Cerebellar cortex (tissue), 1 donor: ENCODE measurements around the gene SEMA6B.

ENCODE experiments used
- DNase-seq: peaks from one replicate; pipeline ENCODE4 v3.0.0-alpha.2; 2015; ENCODE audit warnings: low spot score

SEMA6B gene

DNA sequence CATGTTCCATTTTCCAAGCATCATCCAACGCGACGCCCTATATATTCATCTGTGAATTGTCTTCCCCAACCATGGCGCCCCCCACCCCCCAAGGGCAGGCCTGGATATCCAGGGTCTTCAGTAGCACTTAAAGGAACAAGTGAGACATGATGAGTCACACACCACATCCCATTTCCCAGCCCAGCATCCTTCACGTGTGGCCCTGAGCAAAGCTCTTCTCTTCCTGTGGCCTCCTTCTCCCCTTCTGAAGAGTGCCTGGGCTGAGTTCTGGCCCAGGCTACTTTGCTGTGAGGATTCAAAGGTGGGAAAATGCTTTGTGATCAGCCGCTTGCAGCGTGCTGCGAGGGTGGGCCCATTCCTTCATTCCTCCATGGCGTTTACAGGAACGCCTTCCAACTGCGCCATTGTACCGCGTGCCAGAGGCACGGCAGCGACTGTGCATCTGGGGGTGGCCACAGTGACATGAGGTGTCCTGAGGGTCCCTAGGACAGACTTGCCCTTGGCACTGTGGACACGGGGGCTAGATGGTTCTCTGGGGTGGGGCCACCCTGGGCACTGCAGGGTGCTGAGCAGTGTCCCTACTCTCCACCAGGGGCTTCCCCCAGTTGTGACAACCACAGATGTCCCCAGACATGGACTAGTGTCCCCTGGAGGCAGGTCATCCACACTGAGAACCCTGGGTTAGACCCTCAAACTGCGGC, 52.9 kb downstream of the SEMA6B start:
- DNase-seq = no peak

DNA sequence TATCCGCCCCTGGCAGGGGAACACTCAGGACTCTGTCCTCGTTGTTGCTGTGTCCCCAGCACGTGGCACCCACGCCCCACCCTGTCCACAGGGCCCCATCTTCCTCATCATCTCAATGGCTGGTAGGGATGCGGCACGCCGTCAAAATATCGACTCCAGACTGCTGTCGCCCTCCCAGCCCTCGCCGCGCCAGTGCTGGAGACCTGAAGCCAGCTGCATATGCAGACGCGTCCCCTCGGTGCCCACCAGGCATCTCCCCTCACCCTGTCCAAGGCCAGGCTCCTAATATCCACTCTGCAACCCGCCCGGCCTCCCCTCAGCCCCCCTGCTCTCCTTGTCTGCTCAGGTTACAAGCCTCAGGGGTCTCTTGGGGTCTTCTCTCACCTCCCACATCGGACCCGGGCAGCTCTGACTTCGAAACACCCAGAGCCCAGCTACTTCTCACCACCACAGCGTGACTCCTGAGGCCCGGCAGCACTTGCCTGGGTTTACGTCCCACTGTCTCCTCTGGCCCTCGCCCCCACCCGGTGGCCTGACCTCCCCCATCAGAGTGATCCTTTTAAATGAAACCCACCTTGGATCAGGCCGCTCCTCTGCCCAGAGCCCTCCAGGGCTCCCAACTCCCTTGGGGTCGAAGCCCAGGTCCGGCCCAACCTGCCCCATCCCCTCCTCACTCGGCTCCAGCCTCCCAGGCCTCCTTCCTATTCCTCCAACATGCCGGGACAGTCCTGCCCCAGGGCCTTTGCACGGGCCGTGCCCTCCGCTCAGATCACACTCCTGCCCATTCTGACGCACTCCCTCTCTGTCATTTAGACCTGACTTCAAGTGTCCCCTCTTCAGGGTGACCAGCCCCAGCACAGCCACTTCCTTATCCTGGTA, 53.7 kb downstream of the SEMA6B start:
- no peak for DNase-seq

DNA sequence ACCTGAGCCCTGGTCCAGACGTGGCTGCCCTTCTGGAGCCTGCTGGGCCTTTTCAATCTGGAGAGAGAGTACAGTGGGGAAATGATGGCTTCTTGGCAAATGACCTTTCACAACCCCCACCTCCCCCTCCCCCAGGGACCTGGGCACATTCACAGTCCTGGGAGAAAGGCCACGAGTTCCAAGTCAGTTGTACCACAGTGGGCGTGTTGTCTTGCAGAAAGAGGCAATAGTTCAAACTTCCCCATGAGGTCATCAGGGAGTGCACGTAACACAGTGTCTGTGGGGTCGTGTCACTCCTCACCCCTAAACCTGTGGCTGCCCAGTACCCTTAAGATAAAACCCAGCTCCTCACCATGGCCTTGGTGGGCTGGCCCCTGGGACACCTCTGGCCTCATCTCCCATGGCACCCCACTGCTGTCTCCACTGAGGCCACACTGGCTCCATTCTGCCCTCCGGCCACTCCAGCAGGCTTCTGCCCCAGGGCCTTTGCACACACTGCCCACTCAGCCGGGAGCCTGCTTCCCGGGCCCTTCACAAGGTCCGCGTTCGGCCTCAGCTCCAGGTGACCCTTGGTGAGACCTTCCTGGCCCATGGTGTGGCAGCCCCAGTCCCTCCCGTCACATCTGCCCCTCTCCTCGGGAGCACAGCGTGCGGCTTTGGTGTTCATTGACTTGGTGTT, 54.5 kb downstream of the SEMA6B start:
- no peak for DNase-seq

- DNase-seq = no peak
Observed at GRCh38 chr19:4504297-4504701, 55.2 kb downstream of the SEMA6B start.

DNA sequence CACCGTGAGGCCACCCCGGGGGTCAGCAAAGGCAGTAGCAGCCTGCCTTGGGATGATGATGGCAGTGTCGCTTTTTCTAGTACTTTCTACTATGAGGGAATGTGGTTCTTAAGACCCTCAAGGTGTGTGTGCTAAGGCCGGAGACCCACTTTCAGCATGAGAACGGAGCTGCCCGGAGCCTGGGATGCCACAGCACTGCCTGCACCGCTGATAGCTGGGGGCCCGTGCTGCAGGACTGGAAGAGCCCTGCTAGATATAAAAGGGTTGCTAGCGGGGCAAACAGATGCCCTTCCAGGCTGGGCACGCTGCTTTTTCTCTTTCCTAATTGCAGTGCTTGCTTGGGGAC, 55.7 kb downstream of the SEMA6B start:
- no peak for DNase-seq

- DNase-seq = no peak
Observed at GRCh38 chr19:4503132-4503824, 56.2 kb downstream of the SEMA6B start.

DNA sequence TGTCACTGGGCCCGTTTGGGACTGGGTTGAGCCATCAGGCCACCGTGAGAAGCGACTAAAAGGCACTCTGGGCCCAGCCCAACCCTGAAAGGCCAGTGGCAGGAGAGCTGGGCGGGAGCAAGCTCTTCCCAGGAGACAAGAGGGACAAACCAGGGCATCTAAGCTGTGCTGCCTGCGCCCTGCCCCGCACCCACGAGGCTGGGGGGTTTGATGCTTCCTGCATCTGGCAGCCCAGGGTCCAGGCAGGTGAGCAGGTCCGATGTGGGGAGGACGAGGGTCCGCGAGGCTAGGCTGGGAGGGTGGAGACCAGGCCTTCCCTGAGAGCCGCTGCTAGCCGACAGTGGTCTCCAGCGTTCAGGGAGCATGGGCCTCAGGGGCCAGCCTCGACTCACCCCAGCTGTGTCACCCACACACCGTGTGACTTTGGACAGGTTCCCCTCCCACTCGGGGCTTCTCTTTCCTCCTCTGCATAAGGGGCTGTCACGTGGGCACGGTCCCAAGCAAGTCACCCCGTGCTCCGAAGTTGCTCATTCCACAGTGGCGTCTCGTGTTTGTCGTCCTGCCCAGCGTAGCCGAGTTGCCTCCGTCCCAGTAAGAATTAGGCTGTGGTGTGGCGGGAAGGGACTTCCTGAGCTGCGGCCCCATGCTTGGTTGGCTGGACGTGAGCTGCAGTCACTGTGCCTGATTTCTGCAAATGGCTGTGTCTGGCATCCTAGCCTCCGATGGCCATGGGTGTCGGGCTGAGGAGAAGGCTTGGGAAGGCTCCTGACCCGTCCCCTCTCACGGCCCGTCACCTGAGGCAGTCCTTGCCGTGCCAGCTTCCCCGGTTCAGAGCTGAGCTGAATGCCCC, 57.0 kb downstream of the SEMA6B start:
- no peak for DNase-seq

DNA sequence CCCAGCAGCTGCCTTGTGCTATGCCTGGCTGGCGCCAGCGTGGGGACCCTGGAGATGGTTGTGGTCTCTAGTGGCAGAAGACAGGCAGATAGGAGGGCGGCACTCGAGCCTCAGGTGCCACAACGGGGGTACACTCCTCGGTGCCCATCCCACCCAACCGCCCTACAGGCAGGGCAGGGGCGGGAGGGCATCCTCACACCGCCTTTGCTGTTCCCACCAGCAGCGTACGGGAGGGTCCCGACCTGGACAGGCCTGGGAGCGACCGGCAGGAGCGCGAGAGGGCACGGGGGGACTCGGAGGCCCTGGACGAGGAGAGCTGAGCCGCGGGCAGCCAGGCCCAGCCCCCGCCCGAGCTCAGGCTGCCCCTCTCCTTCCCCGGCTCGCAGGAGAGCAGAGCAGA, 57.8 kb downstream of the SEMA6B start:
- DNase-seq = no peak

- DNase-seq = no peak
Observed at GRCh38 chr19:4500841-4501591, 58.5 kb downstream of the SEMA6B start.

- DNase-seq = no peak
Observed at GRCh38 chr19:4499855-4500254, 59.6 kb downstream of the SEMA6B start.

DNA sequence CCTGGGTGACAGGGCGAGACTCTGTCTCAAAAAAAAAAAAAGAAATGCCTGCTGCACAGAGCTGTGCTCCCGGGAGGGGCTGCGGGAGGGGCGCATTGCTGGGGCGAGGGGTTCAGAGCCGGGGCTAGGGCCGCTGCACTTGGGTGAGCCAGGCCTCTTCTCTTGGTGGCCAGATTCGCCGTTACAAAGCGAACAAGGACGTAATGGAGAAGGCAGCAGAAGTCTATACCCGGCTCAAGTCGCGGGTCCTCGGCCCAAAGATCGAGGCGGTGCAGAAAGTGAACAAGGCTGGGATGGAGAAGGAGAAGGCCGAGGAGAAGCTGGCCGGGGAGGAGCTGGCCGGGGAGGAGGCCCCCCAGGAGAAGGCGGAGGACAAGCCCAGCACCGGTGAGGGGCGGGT, 60.2 kb downstream of the SEMA6B start:
- DNase-seq = no peak

DNA sequence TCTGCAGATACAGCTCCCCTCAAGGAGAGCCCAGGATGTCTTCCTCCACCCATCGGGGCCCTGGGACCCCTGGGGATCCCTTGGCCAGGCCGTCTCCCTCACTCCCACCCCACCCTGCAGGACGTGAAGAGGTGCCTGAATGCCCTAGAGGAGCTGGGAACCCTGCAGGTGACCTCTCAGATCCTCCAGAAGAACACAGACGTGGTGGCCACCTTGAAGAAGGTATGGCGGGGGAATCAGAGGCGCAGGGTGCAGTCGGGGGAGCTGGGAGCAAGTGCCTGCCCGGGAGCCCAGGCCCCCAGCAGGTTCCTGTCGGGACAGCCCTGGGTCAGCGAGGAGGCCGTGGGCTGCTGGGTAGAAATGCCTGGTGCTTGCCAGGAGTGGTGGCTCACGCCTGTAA, 60.8 kb downstream of the SEMA6B start:
- DNase-seq = no peak

DNA sequence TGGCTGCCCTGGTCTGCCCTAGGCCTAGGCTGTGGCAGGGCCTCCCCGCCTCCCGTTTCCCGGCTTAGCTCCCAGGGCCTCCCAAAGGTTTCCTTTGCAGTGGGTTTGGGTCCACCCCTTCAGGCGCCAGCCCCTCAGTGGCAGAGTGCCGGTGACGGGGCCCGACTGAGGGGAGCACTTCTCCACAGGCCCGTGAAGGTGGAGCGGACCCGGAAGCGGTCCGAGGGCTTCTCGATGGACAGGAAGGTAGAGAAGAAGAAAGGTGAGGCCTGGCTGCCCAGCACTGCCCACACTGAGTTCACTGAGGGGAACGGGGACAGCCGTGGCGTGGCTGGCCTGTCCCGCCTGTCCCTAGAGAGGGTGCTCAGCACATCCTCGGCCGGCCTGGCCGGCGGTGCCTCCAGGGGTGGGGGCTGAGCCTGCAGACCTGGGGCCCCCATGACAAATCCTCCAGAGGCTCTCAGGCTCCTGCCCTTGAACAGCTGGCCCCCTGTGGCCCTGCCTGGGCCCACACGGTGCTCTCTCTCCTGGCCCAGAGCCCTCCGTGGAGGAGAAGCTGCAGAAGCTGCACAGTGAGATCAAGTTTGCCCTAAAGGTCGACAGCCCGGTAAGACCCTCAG, 61.6 kb downstream of the SEMA6B start:
- DNase-seq = no peak

DNA sequence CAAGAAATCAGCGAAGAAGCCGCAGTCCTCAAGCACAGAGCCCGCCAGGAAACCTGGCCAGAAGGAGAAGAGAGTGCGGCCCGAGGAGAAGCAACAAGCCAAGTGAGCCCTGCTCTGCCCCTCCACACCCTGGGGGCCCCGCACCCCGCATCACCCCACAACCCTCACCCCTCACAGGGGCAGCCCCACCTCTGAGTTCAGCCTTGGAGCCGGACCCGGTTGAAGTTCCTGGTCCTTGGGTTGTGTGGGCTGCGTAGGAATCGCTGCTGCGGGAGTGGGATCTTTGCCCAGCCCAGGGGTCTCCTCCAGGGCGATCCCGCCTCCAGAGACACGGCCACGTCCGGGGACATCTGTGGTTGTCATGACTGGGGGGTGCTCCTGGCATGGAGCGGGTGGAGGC, 63.2 kb downstream of the SEMA6B start:
- no peak for DNase-seq

- DNase-seq = no peak
Observed at GRCh38 chr19:4495471-4495870, 64.0 kb downstream of the SEMA6B start.

DNA sequence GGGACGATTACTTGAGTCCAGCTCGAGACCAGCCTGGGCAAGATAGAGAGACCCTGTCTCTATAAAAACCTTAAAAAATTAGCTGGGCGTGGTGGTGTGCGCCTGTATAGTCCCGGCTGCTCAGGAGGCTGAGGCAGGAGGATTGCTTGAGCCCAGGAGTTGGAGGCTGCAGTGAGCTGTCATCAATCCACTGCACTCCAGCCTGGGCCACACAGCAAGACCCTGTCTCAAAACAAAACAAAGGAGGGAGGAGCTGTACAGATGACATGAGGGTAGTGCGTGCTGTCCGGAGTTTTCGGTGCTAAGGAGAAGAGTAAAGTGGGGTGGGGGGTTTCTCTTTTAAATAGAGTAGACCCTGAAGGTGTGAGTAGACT, 64.8 kb downstream of the SEMA6B start:
- no peak for DNase-seq

- no peak for DNase-seq
Observed at GRCh38 chr19:4493929-4494690, 65.4 kb downstream of the SEMA6B start.

DNA sequence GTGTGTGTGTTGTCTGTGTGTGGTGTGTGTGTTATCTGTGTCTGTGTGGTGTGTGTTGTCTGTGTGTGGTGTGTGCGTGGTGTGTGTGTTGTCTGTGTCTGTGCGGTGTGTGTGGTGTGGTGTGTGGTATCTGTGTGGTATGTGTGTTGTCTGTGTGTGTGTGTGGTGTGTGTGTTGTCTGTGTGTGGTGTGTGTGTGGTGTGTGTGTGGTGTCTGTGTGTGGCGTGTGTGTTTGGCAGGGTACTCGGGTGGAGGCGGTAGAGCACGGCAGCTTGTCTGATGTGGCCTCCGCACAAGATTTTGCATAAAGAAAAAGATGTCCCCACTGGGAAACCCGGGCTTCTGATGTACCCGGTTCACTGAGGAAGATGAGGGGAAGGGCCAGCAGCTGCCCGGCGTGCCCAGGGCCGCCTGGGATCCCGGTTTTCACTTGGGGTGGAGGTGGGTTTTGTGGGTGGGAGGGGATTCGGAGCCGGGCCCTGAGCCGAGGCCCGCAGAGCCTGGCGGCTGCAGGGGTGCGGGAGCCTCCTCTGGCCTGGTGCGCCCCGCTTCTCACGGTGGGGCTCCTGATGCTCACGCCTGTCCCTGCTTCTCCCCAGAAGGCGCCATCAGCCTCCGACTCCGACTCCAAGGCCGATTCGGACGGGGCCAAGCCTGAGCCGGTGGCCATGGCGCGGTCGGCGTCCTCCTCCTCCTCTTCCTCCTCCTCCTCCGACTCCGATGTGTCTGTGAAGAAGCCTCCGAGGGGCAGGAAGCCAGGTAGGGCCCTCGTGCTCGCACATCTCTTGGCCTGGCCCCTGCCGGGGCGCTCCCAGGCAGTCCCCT, 66.2 kb downstream of the SEMA6B start:
- no peak for DNase-seq
